SK-N-MC (cell line): ENCODE data around the gene DIP2C.
"Not testable (repeated sequence)": the region's sequence is repeated elsewhere in the genome, so short reads cannot be mapped to it uniquely, and the experiment has no call there.

Experiments used
- DNase-seq: peaks from one replicate; pipeline ENCODE4 v3.0.0-alpha.2; 2011; ENCODE audit warnings: low read depth, low spot score
- H3K27ac ChIP-seq: fragments of 200-600 bp; sonication (generic); 2 replicates; pipeline ENCODE4 v1.5.1; 2016; ENCODE audit warnings: mixed run types
- H3K36me3 ChIP-seq: fragments of 200-600 bp; sonication (generic); 2 replicates; pipeline ENCODE4 v1.6.1; 2017; ENCODE audit warnings: antibody characterized with exemption, low read length, mixed read lengths; ENCODE audit not compliant: insufficient read depth
- H3K4me3 ChIP-seq: fragments of 200-600 bp; sonication (generic); 2 replicates; pipeline ENCODE4 v1.5.1; 2016
- H3K9ac ChIP-seq: fragments of 200-600 bp; sonication (generic); 2 replicates; pipeline ENCODE4 v1.8.0; 2017; ENCODE audit warnings: mixed run types, mixed read lengths; ENCODE audit not compliant: insufficient read length
- H3K9me3 ChIP-seq: fragments of 200-600 bp; sonication (generic); 2 replicates; pipeline ENCODE4 v1.6.1; 2017; ENCODE audit warnings: low read depth, mild to moderate bottlenecking, antibody characterized with exemption, low read length, moderate library complexity, mixed read lengths
- EZH2 ChIP-seq: fragments of 200-600 bp; sonication (generic); IDR thresholded peaks from one replicate; pipeline ENCODE4 v1.6.1; 2017; ENCODE audit warnings: antibody characterized with exemption
- FOXP2 ChIP-seq: optimal IDR thresholded peaks from 2 replicates; pipeline ENCODE3; 2011; ENCODE audit warnings: mild to moderate bottlenecking, moderate library complexity; ENCODE audit not compliant: insufficient read depth; ENCODE audit errors: extremely low read length, control extremely low read depth
- POLR2AphosphoS5 ChIP-seq: IDR thresholded peaks from 2 replicates; pipeline ENCODE4 v1.6.1; 2012; ENCODE audit warnings: mild to moderate bottlenecking, low read depth, low read length, borderline replicate concordance

DIP2C gene

DNA sequence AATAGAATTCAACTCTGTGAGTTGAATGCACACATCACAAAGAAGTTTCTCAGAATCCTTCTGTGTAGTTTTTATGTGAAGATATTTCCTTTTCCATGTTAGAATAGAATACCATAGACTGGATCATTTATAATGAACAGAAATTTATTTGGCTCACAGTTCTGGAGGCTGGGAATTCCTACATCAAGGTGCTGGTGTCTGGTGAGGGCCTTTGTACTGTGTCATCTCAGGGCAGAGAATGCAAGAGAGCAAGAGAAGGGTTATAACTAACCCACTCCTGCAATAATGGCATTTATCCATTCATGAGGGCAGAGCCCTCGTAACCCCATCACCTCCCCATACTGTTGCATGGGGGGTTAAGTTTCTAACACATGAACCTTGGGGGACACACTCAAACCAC, 18.4 kb upstream of the DIP2C start:
- DNase-seq = no peak
- Histone ChIP-seq H3K36me3 (no peaks in the 10 kb centered on the region), H3K27ac (no peak overlapping the region), H3K4me3 (no peak overlapping the region), H3K9ac (no peak overlapping the region), H3K9me3 (no peaks in the 10 kb centered on the region)
- TF ChIP-seq EZH2 (no peak), FOXP2 (no peak), POLR2AphosphoS5 (no peak)

DNA sequence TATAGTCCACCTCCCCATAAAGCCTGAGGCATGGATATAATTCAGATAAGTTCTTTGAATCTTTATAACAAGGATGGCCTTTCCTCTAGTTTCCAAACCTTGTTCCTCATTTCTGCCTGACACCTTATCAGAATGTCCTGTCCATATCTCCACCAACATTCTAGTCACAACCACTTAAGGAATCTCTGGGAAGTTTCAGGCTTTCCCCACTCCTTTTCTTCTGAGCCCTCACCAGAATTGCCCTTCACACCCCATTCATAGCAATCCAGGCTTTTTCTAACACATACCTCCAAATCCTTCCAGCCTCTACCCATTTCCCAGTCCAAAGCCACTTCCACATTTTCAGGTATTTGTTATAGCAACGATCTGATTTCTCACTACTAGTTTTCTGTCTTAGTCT, 18.0 kb upstream of the DIP2C start:
- TF ChIP-seq POLR2AphosphoS5 = no peak
- TF ChIP-seq EZH2 = no peak
- TF ChIP-seq FOXP2 = no peak
- DNase-seq = no peak
- H3K36me3 ChIP-seq = no peaks in the 10 kb centered on the region

DNA sequence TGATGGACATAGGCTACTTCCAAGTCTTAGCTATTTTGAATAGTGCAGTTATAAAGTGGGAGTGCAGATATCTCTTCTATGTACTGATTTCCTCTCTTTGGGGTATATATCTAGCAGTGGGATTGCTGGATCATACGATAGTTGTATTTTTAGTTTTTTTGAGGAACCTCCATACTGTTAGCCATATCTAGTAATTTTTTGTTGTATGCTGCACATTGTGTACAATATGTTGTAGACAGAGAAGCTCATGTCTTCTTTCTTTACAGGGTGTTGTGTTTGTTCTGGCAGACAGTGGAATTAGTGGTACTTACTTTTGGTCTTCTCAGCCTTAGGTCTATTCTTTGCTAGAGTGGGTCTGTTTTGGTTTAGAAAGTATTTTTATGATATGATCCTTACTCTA, 13.7 kb upstream of the DIP2C start:
- no peak for TF ChIP-seq EZH2
- no peak for TF ChIP-seq FOXP2
- Histone ChIP-seq H3K36me3 (no peaks in the 10 kb centered on the region), H3K4me3 (no peak overlapping the region), H3K9me3 (no peaks in the 10 kb centered on the region), H3K27ac (no peak overlapping the region), H3K9ac (no peak overlapping the region)
- no peak for DNase-seq

More for the DNA sequence above, 18.0 kb upstream of the DIP2C start:
- H3K9me3 ChIP-seq = no peaks in the 10 kb centered on the region
- H3K27ac ChIP-seq = no peak overlapping the region
- H3K4me3 ChIP-seq = no peak overlapping the region
- H3K9ac ChIP-seq = no peak overlapping the region

DNA sequence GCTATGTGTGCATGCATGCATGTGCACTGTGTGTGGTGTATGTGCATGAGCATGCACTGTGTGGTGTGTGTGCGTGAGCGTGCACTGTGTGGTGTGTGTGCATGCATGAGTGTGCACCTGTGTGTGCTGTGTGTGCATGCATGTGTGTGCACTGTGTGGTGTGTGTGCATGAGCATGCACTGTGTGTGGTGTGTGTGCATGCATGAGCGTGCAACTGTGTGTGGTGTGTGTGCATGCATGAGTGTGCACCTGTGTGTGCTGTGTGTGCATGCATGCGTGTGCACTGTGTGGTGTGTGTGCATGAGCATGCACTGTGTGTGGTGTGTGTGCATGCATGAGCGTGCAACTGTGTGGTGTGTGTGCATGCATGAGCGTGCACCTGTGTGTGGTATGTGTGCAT, 10.7 kb upstream of the DIP2C start:
- H3K4me3 ChIP-seq, H3K36me3 ChIP-seq, H3K27ac ChIP-seq, DNase-seq, H3K9ac ChIP-seq, H3K9me3 ChIP-seq: not testable (repeated sequence)

DNA sequence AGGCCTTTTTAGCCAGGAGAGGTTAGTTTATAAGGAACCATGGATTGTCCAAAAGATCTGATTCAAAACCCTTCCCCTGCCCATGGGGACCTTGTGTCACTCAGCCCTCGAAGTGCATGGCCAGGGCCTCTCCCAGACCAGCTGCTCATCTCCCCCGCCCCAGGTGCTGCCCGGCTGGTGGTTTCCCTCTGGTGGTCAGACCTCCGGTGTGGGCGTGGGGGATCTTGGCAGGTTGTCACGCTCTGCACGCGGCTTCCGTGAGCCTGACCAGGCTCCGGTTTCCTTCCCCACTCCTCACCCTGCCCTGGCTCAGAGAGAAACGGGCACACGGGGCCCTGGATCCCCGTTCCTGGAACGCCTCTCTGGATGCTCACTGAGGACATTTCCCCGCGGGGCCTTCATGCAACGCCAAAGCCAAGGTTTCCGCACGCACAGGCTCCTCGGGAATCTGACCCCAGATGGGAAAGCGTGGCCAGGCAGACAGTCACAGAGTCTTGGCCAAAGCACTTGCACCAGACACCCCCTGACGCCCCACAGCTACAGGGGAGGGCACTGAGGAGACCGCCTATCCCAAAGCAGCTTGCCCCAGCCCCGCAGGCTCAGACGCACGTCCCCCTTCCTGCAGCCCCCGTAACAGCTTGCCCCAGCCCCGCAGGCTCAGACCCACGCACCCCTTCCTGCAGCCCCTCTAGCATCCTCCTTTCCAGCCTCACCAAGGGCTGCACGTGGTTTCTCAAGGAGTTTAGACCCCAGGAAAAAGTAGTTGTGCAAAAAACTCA, 7.8 kb upstream of the DIP2C start:
- Histone ChIP-seq H3K36me3 (no peaks in the 10 kb centered on the region), H3K4me3 (no peak overlapping the region), H3K9ac (no peak overlapping the region), H3K27ac (no peak overlapping the region), H3K9me3 (no peaks in the 10 kb centered on the region)
- DNase-seq = no peak
- TF ChIP-seq FOXP2 (no peak), POLR2AphosphoS5 (no peak), EZH2 (no peak)

DNA sequence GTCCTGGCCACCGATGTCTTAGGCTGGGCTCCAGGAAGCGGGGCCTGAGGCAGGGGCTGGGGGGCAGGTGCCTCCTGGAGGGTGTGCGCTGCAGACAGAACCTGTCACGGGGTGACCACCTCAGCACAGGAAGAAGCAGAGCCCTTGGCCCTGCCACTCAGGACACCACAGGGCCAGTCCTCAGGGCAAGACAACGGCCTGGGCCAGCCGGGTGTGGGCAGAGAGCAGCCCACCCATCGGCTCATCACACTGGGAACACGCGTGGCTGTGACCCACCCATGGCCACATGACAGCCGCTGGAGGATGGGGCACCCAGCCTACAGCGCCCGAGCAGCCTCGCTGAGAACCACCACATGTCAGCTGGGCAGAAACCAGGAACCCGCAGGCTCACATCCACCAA, 5.9 kb upstream of the DIP2C start:
- Histone ChIP-seq H3K9me3 (no peaks in the 10 kb centered on the region), H3K27ac (no peak overlapping the region), H3K4me3 (no peak overlapping the region), H3K36me3 (no peaks in the 10 kb centered on the region), H3K9ac (no peak overlapping the region)
- no peak for DNase-seq
- TF ChIP-seq POLR2AphosphoS5 (no peak), FOXP2 (no peak), EZH2 (no peak)

DNA sequence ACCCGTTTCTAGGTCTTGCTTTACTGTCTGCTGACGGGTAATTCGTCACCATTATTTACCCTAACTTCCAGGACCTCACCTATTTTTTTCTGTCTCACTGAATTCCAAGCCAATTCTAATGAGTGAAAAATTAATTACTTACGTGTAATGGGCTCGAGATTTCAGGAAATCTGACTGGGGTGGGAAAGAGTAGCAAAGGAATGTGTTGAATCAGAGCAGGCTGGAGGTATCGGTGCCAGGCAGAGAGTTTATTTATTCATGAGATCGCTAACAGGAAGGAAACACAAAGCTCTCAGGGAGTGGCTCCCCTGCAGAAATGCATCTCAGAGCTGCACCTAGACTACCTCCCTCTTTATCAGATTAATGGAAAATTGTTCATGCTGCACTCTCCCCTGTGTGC, 4.0 kb upstream of the DIP2C start:
- no peak overlapping the region for H3K9ac ChIP-seq
- H3K36me3 ChIP-seq = no peaks in the 10 kb centered on the region
- DNase-seq = no peak

DNA sequence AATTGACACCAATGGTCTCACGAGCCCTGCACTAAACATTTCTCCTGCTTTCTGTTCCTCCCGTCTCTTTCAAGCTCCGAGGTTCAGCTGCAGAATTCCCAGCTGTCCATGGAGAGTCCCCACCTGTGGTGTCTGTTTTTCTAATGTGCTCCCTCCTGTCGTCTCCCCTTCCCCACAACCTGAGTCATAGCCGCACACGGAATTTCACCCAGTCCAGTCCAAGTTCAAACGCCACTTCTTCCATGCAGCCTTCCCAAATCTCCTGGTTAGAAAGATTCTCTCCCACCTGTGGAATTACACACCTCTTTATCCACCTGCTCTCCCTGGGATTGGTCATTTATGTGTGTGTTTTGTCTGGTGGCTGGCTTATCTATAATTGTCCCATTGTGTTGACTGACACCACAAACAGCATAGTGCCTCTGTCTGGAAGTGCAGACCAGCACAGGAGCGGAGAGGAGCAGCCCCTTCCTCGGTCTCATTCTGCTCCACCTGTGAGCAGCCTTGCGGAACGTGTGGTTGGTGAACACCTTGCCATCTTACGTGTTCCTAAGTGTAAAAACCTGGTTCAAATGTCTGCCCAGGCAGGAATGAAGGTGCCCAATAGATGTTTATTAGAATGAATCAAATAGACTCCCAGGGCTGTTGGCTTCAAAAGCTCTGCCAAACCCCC, 3.3 kb upstream of the DIP2C start:
- TF ChIP-seq FOXP2 = no peak
- Histone ChIP-seq H3K9ac (no peak overlapping the region), H3K9me3 (no peaks in the 10 kb centered on the region), H3K27ac (no peak overlapping the region), H3K4me3 (no peak overlapping the region), H3K36me3 (no peaks in the 10 kb centered on the region)
- no peak for DNase-seq

More for the DNA sequence above, 4.0 kb upstream of the DIP2C start:
- no peak overlapping the region for H3K27ac ChIP-seq
- no peaks in the 10 kb centered on the region for H3K9me3 ChIP-seq
- no peak overlapping the region for H3K4me3 ChIP-seq
- TF ChIP-seq POLR2AphosphoS5 (no peak), FOXP2 (no peak), EZH2 (no peak)

DNA sequence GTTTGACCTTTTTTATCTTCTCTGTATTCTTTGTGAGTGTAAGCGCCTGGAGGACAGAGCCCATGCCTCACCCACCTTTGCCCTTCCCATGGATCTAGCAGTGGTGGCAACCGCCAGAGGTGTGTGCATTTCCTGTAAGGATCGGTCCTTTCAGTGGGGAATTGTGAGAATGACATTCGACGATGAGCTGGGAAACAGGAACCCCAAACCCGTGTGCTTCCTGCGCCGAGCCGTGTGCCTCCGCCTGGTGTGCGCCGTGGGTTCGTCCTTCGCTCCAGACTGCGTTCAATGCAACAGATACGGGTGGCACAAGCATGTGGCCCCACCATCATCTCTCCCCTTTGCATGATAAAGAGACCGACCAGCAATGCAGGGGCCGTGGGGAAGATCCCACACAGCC, 1.7 kb upstream of the DIP2C start:
- H3K27ac ChIP-seq = no peak overlapping the region
- no peak overlapping the region for H3K4me3 ChIP-seq
- H3K9me3 ChIP-seq = no peaks in the 10 kb centered on the region
- no peaks in the 10 kb centered on the region for H3K36me3 ChIP-seq
- DNase-seq = no peak
- TF ChIP-seq FOXP2 (no peak), EZH2 (no peak), POLR2AphosphoS5 (no peak)
- no peak overlapping the region for H3K9ac ChIP-seq
